GM10248 (cell line): ENCODE data around the gene AVEN.
"Not testable (repeated sequence)": the region's sequence is repeated elsewhere in the genome, so short reads cannot be mapped to it uniquely, and the experiment has no call there.

Source experiments
- CTCF ChIA-PET: fragments of 300-600 bp; sonication (Branson Sonifier 250); formaldehyde crosslinking; extraction: SDS; loops from one replicate; lab custom pipeline; 2021; ENCODE audit warnings: antibody characterized with exemption; lab: Yijun Ruan, JAX
- POLR2A ChIA-PET: fragments of 350-650 bp; sonication (Branson Sonifier 250); formaldehyde crosslinking; extraction: SDS; loops from one replicate; lab custom pipeline; 2020; ENCODE audit warnings: antibody characterized with exemption; lab: Yijun Ruan, JAX
- DNase-seq: peaks from one replicate; pipeline ENCODE4 v3.0.0; 2012; ENCODE audit errors: extremely low spot score
- CTCF ChIP-seq: IDR thresholded peaks from 2 replicates; pipeline ENCODE4 v1.5.1; 2012; ENCODE audit warnings: mild to moderate bottlenecking, low read depth; ENCODE audit errors: extremely low read depth, missing control alignments, control extremely low read depth

Gene AVEN

DNA sequence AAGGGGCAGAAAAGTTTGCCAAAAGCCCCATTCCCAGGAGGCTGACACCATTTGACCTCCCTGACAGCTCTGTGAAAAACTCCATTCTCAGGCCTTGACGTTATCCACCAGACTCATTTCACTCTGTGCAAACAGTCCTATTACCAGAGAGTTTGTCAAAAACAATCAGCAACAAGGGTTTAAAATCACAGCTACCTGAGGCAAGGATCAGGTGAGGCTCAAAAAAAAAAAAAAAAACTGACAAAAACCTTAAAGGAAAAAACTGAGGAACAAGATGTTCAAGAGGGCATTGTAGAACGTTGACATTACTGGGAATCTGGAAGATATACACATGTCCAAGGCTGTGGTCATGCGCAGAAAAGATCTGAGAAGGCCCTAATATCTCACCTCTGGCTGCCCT lies 11.4 kb downstream of the AVEN start:
- no peak for TF ChIP-seq CTCF
- POLR2A ChIA-PET: no interaction called here
- CTCF ChIA-PET: no interaction called here
- DNase-seq: no peak

DNA sequence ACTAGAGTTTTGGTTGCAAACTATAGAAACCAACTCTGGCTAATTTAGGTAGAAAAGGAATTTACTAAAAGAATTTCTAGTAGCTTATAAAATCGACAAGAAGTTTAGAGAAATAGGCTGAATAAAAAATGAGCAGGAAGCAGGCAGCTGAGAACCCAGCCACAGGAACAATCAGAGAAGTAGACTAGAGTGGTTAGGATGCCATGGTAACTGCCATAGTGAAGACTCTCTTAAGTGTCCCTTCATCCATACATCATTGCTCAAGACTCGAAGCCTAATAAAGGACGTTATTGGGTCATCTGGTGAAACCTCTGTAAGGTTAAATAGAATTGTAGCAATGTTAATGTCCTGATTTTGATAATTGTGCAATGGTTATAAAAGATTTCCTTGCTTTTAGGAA lies 13.8 kb downstream of the AVEN start:
- CTCF ChIA-PET: no interaction called here
- no peak for TF ChIP-seq CTCF
- POLR2A ChIA-PET: no interaction called here
- DNase-seq: no peak

- DNase-seq: no peak
- CTCF ChIA-PET: no interaction called here
- no peak for TF ChIP-seq CTCF
- POLR2A ChIA-PET: no interaction called here
These were observed 15.1 kb downstream of the AVEN start for GRCh38 chr15:34023907-34024306.

DNA sequence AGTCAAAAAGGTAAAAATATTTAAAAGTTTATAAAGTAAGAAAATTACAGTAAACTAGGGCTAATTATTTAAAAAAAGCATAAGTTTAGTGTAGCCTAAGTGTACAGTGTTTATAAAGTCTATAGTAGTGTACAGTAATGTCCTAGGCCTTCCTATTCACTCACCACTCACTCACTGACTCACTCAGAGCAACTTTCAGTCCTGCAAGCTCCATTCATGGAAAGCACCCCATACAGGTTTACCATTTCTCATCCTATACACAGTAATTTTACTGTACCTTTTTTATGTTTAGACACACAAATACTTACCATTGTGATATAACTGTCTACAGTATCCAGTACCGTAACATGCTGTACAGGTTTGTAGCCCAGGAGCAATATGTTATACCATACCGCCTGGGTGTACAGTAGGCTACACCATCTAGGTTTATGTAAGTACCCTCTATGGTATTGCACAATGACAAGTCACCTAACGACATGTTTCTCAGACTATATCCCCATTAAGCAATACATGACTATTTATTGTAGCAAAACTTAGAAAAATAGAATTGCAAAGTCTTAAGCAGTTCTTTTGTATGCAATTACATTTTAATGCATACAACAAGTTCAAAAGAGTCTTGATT lies 19.5 kb downstream of the AVEN start:
- no peak for TF ChIP-seq CTCF
- ChIA-PET POLR2A (no interaction called here), CTCF (interaction anchor here (1.3 kb wide), 1 partner anchor 10 kb away, joined by 4 read pairs; no protein-coding TSS in a partner anchor)

DNA sequence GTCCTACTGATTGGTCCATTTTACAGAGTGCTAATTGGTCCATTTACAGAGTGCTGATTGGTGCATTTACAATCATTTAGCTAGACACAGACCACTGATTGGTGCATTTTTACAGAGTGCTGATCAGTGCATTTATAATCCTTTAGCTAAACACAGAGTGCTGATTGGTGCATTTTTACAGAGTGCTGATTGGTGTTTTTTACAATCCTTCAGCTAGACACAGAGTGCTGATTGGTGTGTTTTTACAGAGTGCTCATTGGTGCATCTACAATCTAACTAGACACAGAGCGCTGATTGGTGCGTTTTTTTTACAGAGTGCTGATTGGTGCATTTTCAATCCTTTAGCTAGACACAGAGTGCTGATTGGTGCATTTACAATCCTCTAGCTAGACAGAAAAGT lies 20.3 kb downstream of the AVEN start:
- POLR2A ChIA-PET, DNase-seq: not testable (repeated sequence)
- CTCF ChIA-PET: interaction anchor here (0.8 to 1.3 kb wide), 2 partner anchors 11 to 29 kb away, joined by 3 to 4 read pairs; no protein-coding TSS in a partner anchor

More for the DNA sequence above, 19.5 kb downstream of the AVEN start:
- no peak for DNase-seq

GRCh38 chr15:34018021-34018645 lies 20.9 kb downstream of the AVEN start:
- ChIA-PET CTCF (interaction anchor here (0.8 to 1.0 kb wide), 2 partner anchors 13 to 30 kb away, joined by 3 read pairs; no protein-coding TSS in a partner anchor), POLR2A (no interaction called here)

More at GRCh38 chr15:34018021-34018645, 20.9 kb downstream of the AVEN start:
- DNase-seq: no peak
- no peak for TF ChIP-seq CTCF
